Measurements from ENCODE around the gene NSUN5.
"Not testable (repeated sequence)": the region's sequence is repeated elsewhere in the genome, so short reads cannot be mapped to it uniquely, and the experiment has no call there.

NSUN5 gene

GRCh38 chr7:73325424-73325823 is 16.8 kb upstream of the NSUN5 start:
- DNase-seq (ENCODE audit: low read depth) = not testable (repeated sequence)

GRCh38 chr7:73324081-73324845 is 15.6 kb upstream of the NSUN5 start:
- DNase-seq (ENCODE audit: low read depth) = peak; percentile 48

GRCh38 chr7:73323434-73324080 is 14.9 kb upstream of the NSUN5 start:
- DNase-seq (ENCODE audit: low read depth) = not testable (repeated sequence)

GRCh38 chr7:73320009-73320408 is 11.4 kb upstream of the NSUN5 start:
- not testable (repeated sequence) for DNase-seq (ENCODE audit: low read depth)

GRCh38 chr7:73319541-73319940 is 10.9 kb upstream of the NSUN5 start:
- not testable (repeated sequence) for DNase-seq (ENCODE audit: low read depth)

- DNase-seq (ENCODE audit: low read depth) = not testable (repeated sequence)
Measured at GRCh38 chr7:73318656-73319204, 10.1 kb upstream of the NSUN5 start.

GRCh38 chr7:73316521-73316920 is 7.9 kb upstream of the NSUN5 start:
- no peak for DNase-seq (ENCODE audit: low read depth)

GRCh38 chr7:73314271-73314670 is 5.6 kb upstream of the NSUN5 start:
- no peak for DNase-seq (ENCODE audit: low read depth)

GRCh38 chr7:73313521-73313906 is 4.9 kb upstream of the NSUN5 start:
- no peak for DNase-seq (ENCODE audit: low read depth)

GRCh38 chr7:73312831-73313520 is 4.3 kb upstream of the NSUN5 start:
- no peak for DNase-seq (ENCODE audit: low read depth)

- DNase-seq (ENCODE audit: low read depth) = not testable (repeated sequence)
Measured at GRCh38 chr7:73311421-73311820, 2.8 kb upstream of the NSUN5 start.

GRCh38 chr7:73308074-73308664 is 457 bp downstream of the NSUN5 start:
- DNase-seq (ENCODE audit: low read depth) = peak; percentile 5

GRCh38 chr7:73307436-73307835 is 1.2 kb downstream of the NSUN5 start:
- no peak for DNase-seq (ENCODE audit: low read depth)

GRCh38 chr7:73304612-73305387 is 3.8 kb downstream of the NSUN5 start:
- peak; percentile 6 for DNase-seq (ENCODE audit: low read depth)

GRCh38 chr7:73304071-73304470 is 4.6 kb downstream of the NSUN5 start:
- no peak for DNase-seq (ENCODE audit: low read depth)

- no peak for DNase-seq (ENCODE audit: low read depth)
Measured at GRCh38 chr7:73303546-73303945, 5.1 kb downstream of the NSUN5 start.

- DNase-seq (ENCODE audit: low read depth) = not testable (repeated sequence)
Measured at GRCh38 chr7:73302846-73303245, 5.8 kb downstream of the NSUN5 start.

- not testable (repeated sequence) for DNase-seq (ENCODE audit: low read depth)
Measured at GRCh38 chr7:73301108-73301507, 7.5 kb downstream of the NSUN5 start.

GRCh38 chr7:73299812-73300211 is 8.8 kb downstream of the NSUN5 start:
- not testable (repeated sequence) for DNase-seq (ENCODE audit: low read depth)

GRCh38 chr7:73297706-73298105 is 10.9 kb downstream of the NSUN5 start:
- DNase-seq (ENCODE audit: low read depth) = not testable (repeated sequence)

- DNase-seq (ENCODE audit: low read depth) = not testable (repeated sequence)
Measured at GRCh38 chr7:73297235-73297634, 11.4 kb downstream of the NSUN5 start.
